ENCODE results near the gene DYNLT2B.

The DYNLT2B gene

DNA sequence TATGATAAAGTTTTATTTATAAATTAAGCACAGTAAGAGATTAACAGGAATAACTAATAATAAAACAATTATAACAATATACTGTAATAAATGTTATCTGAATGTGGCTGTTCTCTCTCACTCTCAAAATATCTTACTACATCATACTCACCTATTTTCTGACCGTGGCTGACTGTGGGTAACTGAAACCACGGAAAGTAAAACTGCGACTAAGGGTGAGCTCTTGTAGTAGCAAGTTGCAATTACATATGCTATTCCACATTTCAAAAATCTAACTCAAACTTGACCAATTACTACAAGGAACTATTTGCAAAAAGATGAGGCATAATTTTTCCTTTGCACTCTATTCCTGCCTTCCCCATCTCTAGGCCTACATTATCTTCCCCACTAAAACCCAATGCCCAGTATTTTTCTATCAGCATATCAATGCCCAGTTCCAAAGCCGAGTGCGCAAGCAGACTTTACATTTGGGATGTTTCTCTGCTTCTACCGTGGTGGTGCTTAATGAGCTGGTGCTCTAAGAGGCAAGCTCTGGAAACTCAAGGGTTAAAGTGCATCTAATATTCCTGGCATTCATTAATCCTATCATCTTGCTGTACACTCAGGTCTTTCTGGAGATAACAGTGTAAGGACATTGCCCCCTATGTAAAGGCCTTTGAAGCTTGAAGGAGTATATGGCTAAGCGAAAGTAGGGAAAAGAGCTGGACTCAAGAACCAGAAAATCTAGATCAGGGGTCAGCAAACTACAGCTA, 37.2 kb downstream of the DYNLT2B start:
- Histone ChIP-seq H3K9me3 (ENCODE audit: low read length) (peaks cover 2% of the 10 kb centered on the region), H3K4me1 (ENCODE audit: insufficient read depth, low read length) (peaks cover 10% of the 10 kb centered on the region), H3K36me3 (ENCODE audit: insufficient read depth, low read length) (no peaks in the 10 kb centered on the region), H3K4me3 (ENCODE audit: low read length) (no peak overlapping the region), H3K27me3 (ENCODE audit: insufficient read depth, low read length) (no peaks in the 10 kb centered on the region), H2AFZ (ENCODE audit: low read depth, low read length) (no peak overlapping the region)

DNA sequence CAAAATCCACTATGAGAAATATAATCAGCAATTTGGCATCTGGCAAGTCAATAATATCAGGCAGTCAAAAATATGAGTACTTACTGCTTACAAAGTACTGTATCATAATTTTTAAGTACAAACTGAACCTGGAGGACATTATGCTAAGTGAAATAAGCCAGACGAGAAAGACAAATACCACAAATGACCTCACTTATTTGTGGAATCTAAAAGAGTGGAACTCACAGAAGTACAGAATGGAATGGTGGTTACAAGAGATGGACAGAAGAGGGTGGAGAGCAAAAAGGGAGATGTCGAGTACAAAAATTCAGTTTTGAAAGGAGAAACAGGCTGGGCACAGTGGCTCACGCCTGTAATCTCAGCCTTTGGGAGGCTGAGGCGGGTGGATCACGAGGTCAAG, 42.9 kb downstream of the DYNLT2B start:
- Histone ChIP-seq H3K4me1 (ENCODE audit: insufficient read depth, low read length) (no peaks in the 10 kb centered on the region), H2AFZ (ENCODE audit: low read depth, low read length) (no peak overlapping the region), H3K9me3 (ENCODE audit: low read length) (peaks cover 15% of the 10 kb centered on the region), H3K4me3 (ENCODE audit: low read length) (no peak overlapping the region), H3K27me3 (ENCODE audit: insufficient read depth, low read length) (no peaks in the 10 kb centered on the region), H3K36me3 (ENCODE audit: insufficient read depth, low read length) (peaks cover 12% of the 10 kb centered on the region)

GRCh38 chr3:196274585-196274984, 43.5 kb downstream of the DYNLT2B start:
- no peak overlapping the region for H3K4me3 ChIP-seq (ENCODE audit: low read length)
- no peak overlapping the region for H2AFZ ChIP-seq (ENCODE audit: low read depth, low read length)
- peaks cover 14% of the 10 kb centered on the region for H3K36me3 ChIP-seq (ENCODE audit: insufficient read depth, low read length)
- no peaks in the 10 kb centered on the region for H3K27me3 ChIP-seq (ENCODE audit: insufficient read depth, low read length)
- peaks cover 15% of the 10 kb centered on the region for H3K9me3 ChIP-seq (ENCODE audit: low read length)
- H3K4me1 ChIP-seq (ENCODE audit: insufficient read depth, low read length) = no peaks in the 10 kb centered on the region

- peaks cover 23% of the 10 kb centered on the region for H3K36me3 ChIP-seq (ENCODE audit: insufficient read depth, low read length)
- H3K9me3 ChIP-seq (ENCODE audit: low read length) = peaks cover 15% of the 10 kb centered on the region
- H3K4me3 ChIP-seq (ENCODE audit: low read length) = no peak overlapping the region
- H2AFZ ChIP-seq (ENCODE audit: low read depth, low read length) = no peak overlapping the region
- H3K4me1 ChIP-seq (ENCODE audit: insufficient read depth, low read length) = no peaks in the 10 kb centered on the region
- H3K27me3 ChIP-seq (ENCODE audit: insufficient read depth, low read length) = no peaks in the 10 kb centered on the region
These were observed 44.4 kb downstream of the DYNLT2B start for GRCh38 chr3:196273655-196274054.

DNA sequence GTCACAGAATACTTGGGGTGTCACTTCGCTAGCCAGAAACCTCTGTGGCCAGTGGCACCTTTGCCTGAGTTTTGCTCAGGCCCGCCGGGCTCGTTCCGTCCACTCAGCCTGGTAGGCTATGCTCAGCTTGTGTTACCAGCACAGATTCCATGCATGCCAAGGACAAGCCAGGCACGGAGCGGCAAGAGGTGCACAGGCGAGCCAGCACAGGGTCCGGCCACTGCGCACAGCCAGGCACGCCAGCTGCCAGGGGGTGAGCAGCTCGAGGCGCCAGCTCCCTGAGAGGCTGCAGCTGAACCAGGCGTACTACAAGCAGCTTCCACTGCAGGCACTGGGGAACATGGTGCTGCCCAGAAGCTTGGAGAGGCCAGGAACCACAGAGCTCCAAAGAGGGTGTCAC, 45.2 kb downstream of the DYNLT2B start:
- Histone ChIP-seq H3K4me1 (ENCODE audit: insufficient read depth, low read length) (no peaks in the 10 kb centered on the region), H3K36me3 (ENCODE audit: insufficient read depth, low read length) (peaks cover 27% of the 10 kb centered on the region), H3K4me3 (ENCODE audit: low read length) (no peak overlapping the region), H3K27me3 (ENCODE audit: insufficient read depth, low read length) (no peaks in the 10 kb centered on the region), H2AFZ (ENCODE audit: low read depth, low read length) (no peak overlapping the region), H3K9me3 (ENCODE audit: low read length) (peaks cover 14% of the 10 kb centered on the region)

DNA sequence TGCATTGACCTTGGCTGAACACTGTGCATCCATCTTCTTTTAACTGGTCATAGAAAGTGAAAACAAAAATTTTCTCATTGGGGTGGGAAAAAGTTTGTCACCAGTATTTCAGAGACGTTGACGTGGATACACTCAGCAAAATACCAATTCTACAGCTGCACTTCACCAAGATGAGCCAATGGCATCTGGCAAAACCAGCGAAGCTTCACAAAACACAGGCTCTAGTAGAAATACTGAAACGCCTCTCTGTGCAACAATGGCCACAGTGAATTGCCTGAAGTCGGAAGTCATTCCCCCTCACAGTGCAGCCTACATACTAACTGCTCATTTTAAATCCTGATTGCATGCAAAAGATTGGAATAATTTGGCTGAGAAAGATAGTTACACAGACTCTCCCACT, 47.5 kb downstream of the DYNLT2B start:
- Histone ChIP-seq H3K9me3 (ENCODE audit: low read length) (peaks cover 16% of the 10 kb centered on the region), H3K4me3 (ENCODE audit: low read length) (no peak overlapping the region), H2AFZ (ENCODE audit: low read depth, low read length) (no peak overlapping the region), H3K36me3 (ENCODE audit: insufficient read depth, low read length) (peaks cover 36% of the 10 kb centered on the region), H3K4me1 (ENCODE audit: insufficient read depth, low read length) (no peaks in the 10 kb centered on the region), H3K27me3 (ENCODE audit: insufficient read depth, low read length) (no peaks in the 10 kb centered on the region)

- Histone ChIP-seq H3K27me3 (ENCODE audit: insufficient read depth, low read length) (no peaks in the 10 kb centered on the region), H2AFZ (ENCODE audit: low read depth, low read length) (no peak overlapping the region), H3K9me3 (ENCODE audit: low read length) (peaks cover 10% of the 10 kb centered on the region), H3K4me1 (ENCODE audit: insufficient read depth, low read length) (no peaks in the 10 kb centered on the region), H3K36me3 (ENCODE audit: insufficient read depth, low read length) (peaks cover 41% of the 10 kb centered on the region), H3K4me3 (ENCODE audit: low read length) (no peak overlapping the region)
These were observed 49.5 kb downstream of the DYNLT2B start for GRCh38 chr3:196268284-196269163.

DNA sequence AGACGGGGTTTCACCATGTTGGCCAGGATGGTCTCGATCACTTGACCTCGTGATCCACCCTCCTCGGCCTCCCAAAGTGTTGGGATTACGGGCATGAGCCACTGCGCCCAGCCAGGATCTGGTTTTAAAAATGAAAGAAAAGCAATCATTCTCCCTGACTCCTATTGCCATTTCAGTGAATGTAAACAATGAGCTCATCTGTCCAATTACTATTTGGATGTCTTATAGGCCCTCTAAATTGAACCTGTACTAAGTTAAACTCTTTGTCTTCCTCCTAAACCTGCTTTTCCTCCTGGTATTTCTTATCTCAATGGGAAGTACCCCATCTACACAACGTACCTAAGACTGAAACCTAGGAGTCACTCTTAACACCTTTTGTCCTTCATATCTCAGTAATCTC, 54.2 kb downstream of the DYNLT2B start:
- H2AFZ ChIP-seq (ENCODE audit: low read depth, low read length) = no peak overlapping the region
- H3K27me3 ChIP-seq (ENCODE audit: insufficient read depth, low read length) = no peaks in the 10 kb centered on the region
- peaks cover 5% of the 10 kb centered on the region for H3K9me3 ChIP-seq (ENCODE audit: low read length)
- peaks cover 24% of the 10 kb centered on the region for H3K36me3 ChIP-seq (ENCODE audit: insufficient read depth, low read length)
- H3K4me1 ChIP-seq (ENCODE audit: insufficient read depth, low read length) = peaks cover 3% of the 10 kb centered on the region
- H3K4me3 ChIP-seq (ENCODE audit: low read length) = no peak overlapping the region

DNA sequence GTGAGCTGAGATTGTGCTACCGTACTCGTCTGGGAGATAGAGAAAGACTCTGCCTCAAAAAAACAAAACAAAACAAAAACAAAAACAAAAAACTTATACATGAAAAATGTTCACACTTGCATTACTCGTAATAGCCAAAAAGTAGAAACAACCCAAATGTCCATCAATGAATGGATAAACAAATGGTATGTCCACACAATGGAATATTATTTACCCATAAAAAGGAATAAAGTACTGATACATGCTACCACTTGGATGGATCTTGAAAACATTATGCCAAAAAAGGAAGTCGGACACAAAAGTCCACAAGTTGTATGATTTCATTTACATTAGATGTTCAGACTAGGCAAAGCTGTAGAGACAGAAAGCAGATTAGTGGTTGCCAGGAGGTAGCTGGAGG, 57.3 kb downstream of the DYNLT2B start:
- Histone ChIP-seq H3K9me3 (ENCODE audit: low read length) (peaks cover 2% of the 10 kb centered on the region), H3K27me3 (ENCODE audit: insufficient read depth, low read length) (no peaks in the 10 kb centered on the region), H3K4me1 (ENCODE audit: insufficient read depth, low read length) (peaks cover 3% of the 10 kb centered on the region), H3K36me3 (ENCODE audit: insufficient read depth, low read length) (peaks cover 19% of the 10 kb centered on the region), H3K4me3 (ENCODE audit: low read length) (no peak overlapping the region), H2AFZ (ENCODE audit: low read depth, low read length) (no peak overlapping the region)

DNA sequence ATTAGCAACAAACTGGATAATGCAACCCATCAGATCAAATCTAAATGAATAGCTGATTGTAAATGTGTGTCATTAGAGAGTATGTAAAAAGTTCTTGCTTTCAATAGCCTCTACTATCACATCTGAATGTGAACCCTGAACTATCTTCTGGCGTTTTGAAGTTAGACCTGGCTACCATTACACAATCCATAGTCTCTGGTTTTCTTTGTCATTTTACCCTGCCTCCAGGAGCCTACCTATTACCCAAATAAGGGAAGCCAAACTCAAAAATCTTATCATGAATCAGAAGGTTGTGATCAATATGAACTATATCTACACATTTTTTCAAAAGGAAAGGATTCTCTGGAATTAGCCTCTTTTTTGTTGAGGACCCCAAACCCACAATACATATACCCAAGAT, 62.3 kb downstream of the DYNLT2B start:
- H3K36me3 ChIP-seq (ENCODE audit: insufficient read depth, low read length) = peaks cover 22% of the 10 kb centered on the region

GRCh38 chr3:196254376-196255283, 63.4 kb downstream of the DYNLT2B start:
- Histone ChIP-seq H3K36me3 (ENCODE audit: insufficient read depth, low read length) (peaks cover 22% of the 10 kb centered on the region), H3K4me1 (ENCODE audit: insufficient read depth, low read length) (no peaks in the 10 kb centered on the region), H3K4me3 (ENCODE audit: low read length) (no peak overlapping the region), H3K9me3 (ENCODE audit: low read length) (peaks cover 4% of the 10 kb centered on the region), H2AFZ (ENCODE audit: low read depth, low read length) (no peak overlapping the region), H3K27me3 (ENCODE audit: insufficient read depth, low read length) (no peaks in the 10 kb centered on the region)

More for the DNA sequence above, 62.3 kb downstream of the DYNLT2B start:
- Histone ChIP-seq H3K9me3 (ENCODE audit: low read length) (no peaks in the 10 kb centered on the region), H3K27me3 (ENCODE audit: insufficient read depth, low read length) (no peaks in the 10 kb centered on the region), H2AFZ (ENCODE audit: low read depth, low read length) (no peak overlapping the region), H3K4me3 (ENCODE audit: low read length) (no peak overlapping the region), H3K4me1 (ENCODE audit: insufficient read depth, low read length) (no peaks in the 10 kb centered on the region)

GRCh38 chr3:196251918-196252317, 66.1 kb downstream of the DYNLT2B start:
- Histone ChIP-seq H3K4me3 (ENCODE audit: low read length) (no peak overlapping the region), H2AFZ (ENCODE audit: low read depth, low read length) (no peak overlapping the region), H3K4me1 (ENCODE audit: insufficient read depth, low read length) (no peaks in the 10 kb centered on the region), H3K9me3 (ENCODE audit: low read length) (peaks cover 5% of the 10 kb centered on the region), H3K36me3 (ENCODE audit: insufficient read depth, low read length) (peaks cover 32% of the 10 kb centered on the region), H3K27me3 (ENCODE audit: insufficient read depth, low read length) (no peaks in the 10 kb centered on the region)
